Nephron (organoid): Measurements from ENCODE around the gene PABPN1.
"Not testable (repeated sequence)": the region's sequence is repeated elsewhere in the genome, so short reads cannot be mapped to it uniquely, and the experiment has no call there.

ENCODE experiments used
- H3K27ac Mint-ChIP-seq, 3 experiments: 2 replicates each; pipeline ENCODE4 v1.8.0; 2020; ENCODE audit warnings: mixed read lengths in 3 of 3, mild to moderate bottlenecking in 2 of 3, moderate library complexity in 1 of 3
- H3K27me3 Mint-ChIP-seq: 2 replicates; pipeline ENCODE4 v1.8.0; 2021; ENCODE audit warnings: low read depth, mild to moderate bottlenecking, moderate library complexity, mixed read lengths
- H3K36me3 Mint-ChIP-seq: 2 replicates; pipeline ENCODE4 v1.8.0; 2020; ENCODE audit warnings: low read depth, mixed read lengths
- H3K4me1 Mint-ChIP-seq: 2 replicates; pipeline ENCODE4 v1.8.0; 2020; ENCODE audit warnings: mixed read lengths
- H3K4me3 Mint-ChIP-seq, 3 experiments: 2 replicates each; pipeline ENCODE4 v1.8.0; 2020; ENCODE audit warnings: mild to moderate bottlenecking in 3 of 3, mixed read lengths in 3 of 3, moderate library complexity in 2 of 3
- H3K9me3 Mint-ChIP-seq: 2 replicates; pipeline ENCODE4 v1.8.0; 2020; ENCODE audit warnings: mixed read lengths
- TF ChIP-seq, protein P1 (sequence below), 3 experiments: fragments of 200-600 bp; sonication (generic); IDR thresholded peaks; one replicate each; pipeline ENCODE4 v1.5.0; 2021; ENCODE audit warnings: antibody characterized with exemption in 3 of 3; ENCODE audit not compliant: unreplicated experiment in 3 of 3

The PABPN1 gene, protein sequence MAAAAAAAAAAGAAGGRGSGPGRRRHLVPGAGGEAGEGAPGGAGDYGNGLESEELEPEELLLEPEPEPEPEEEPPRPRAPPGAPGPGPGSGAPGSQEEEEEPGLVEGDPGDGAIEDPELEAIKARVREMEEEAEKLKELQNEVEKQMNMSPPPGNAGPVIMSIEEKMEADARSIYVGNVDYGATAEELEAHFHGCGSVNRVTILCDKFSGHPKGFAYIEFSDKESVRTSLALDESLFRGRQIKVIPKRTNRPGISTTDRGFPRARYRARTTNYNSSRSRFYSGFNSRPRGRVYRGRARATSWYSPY

DNA sequence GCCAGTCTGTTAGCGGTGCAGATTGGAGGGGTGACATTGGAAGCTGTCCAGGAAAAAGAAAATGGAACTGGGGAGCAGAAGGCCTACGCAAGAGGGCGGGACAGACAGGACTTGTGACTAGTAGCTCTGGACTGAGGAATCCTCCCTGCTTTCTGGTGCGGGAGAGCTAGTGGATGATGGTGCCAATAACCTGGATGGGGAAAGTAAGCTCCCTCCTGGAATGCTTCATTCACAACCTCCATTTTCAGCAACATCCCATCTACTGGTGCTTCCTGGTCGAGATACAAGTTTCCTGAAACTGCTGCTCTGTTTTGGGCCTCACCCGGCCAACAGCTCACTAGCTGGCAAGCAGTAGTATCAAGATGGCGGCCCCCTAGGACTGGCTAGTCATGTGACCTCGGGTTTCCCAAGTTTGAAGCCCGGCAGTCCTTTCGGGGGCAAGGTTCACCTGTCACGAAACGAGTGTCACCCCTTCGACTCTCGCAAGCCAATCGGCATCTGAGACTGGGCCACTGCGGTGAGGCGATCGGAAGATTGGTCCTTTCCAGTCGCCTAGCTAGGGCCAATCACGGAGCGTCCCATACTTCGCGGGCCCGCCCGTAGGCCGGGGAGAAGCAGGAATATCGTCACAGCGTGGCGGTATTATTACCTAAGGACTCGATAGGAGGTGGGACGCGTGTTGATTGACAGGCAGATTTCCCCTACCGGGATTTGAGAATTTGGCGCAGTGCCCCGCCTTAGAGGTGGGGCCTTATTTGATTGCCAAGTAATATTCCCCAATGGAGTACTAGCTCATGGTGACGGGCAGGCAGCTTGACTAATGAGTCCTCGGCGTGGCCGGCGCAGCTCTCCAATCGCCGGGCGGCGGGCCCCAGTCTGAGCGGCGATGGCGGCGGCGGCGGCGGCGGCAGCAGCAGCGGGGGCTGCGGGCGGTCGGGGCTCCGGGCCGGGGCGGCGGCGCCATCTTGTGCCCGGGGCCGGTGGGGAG, at the start of gene PABPN1:
Gene PABPN1, plus strand, starts transcription at position 874 of the 988 bp plus-strand sequence. Its CDS starts 13 bp downstream, at position 887.
- H3K27me3 Mint-ChIP-seq = no peaks in the 10 kb centered on the region
- peaks cover 32% of the 10 kb centered on the region for H3K4me1 Mint-ChIP-seq
- TF ChIP-seq, protein P1, sequence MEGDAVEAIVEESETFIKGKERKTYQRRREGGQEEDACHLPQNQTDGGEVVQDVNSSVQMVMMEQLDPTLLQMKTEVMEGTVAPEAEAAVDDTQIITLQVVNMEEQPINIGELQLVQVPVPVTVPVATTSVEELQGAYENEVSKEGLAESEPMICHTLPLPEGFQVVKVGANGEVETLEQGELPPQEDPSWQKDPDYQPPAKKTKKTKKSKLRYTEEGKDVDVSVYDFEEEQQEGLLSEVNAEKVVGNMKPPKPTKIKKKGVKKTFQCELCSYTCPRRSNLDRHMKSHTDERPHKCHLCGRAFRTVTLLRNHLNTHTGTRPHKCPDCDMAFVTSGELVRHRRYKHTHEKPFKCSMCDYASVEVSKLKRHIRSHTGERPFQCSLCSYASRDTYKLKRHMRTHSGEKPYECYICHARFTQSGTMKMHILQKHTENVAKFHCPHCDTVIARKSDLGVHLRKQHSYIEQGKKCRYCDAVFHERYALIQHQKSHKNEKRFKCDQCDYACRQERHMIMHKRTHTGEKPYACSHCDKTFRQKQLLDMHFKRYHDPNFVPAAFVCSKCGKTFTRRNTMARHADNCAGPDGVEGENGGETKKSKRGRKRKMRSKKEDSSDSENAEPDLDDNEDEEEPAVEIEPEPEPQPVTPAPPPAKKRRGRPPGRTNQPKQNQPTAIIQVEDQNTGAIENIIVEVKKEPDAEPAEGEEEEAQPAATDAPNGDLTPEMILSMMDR (IDR thresholded peaks at IDR 0.05; ENCODE audit: unreplicated experiment in 3 of 3) = no peak
- peak within 1 kb of the TSS; percentile 97 to 100 (median 97) for H3K27ac Mint-ChIP-seq
- peak within 1 kb of the TSS; percentile 96 to 99 (median 96) for H3K4me3 Mint-ChIP-seq
- H3K9me3 Mint-ChIP-seq = no peaks in the 10 kb centered on the region
- H3K36me3 Mint-ChIP-seq = peaks cover 48% of the 10 kb centered on the region

DNA sequence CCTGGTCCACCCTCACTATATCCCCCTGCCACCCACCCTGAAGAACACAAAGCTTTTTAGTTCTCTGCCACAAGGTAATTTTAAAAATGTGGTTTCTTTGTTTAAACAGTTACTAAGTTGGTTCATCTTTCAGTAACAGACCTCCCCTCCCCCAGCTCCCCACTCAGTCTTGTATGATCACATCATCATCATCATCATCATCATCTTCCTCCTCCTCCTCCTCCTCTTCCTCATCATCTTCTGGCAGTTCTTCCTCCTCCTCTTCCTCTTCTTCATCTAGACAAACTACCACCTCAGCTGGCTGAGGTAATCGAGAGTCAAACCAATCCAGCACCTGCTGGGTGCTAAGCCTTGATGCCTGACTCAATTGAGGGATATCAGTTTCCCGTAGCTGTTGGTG, 45.8 kb upstream of the PABPN1 start:
- Mint-ChIP-seq H3K27ac (no peak overlapping the region), H3K36me3 (peaks cover 30% of the 10 kb centered on the region), H3K9me3 (no peaks in the 10 kb centered on the region), H3K4me3 (no peak overlapping the region), H3K27me3 (no peaks in the 10 kb centered on the region), H3K4me1 (no peaks in the 10 kb centered on the region)
- TF ChIP-seq, protein P1 (IDR thresholded peaks at IDR 0.05; ENCODE audit: unreplicated experiment in 3 of 3) = no peak

DNA sequence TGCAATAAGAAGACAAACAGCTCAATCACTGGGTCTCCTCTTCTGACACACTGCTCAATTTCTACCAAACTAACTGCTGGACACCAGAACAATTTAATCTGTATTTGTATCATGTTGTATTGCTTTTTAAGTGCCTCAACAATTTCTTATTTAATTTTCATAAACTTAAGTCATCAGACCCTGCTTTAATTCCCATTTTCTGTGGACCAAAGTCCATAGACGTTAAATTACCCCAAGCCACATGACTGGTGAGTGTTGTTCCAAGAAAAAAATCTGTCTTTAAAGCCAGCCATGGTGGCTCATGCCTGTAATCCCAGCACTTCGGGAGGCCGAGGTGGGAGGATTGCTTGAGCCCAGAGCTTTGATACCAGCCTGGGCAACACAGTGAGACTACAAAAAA, 44.1 kb upstream of the PABPN1 start:
- TF ChIP-seq, protein P1 (IDR thresholded peaks at IDR 0.05; ENCODE audit: unreplicated experiment in 3 of 3) = no peak
- H3K9me3 Mint-ChIP-seq = no peaks in the 10 kb centered on the region
- H3K27ac Mint-ChIP-seq = no peak overlapping the region
- H3K4me3 Mint-ChIP-seq = no peak overlapping the region
- no peaks in the 10 kb centered on the region for H3K4me1 Mint-ChIP-seq
- H3K36me3 Mint-ChIP-seq = peaks cover 30% of the 10 kb centered on the region
- H3K27me3 Mint-ChIP-seq = no peaks in the 10 kb centered on the region

DNA sequence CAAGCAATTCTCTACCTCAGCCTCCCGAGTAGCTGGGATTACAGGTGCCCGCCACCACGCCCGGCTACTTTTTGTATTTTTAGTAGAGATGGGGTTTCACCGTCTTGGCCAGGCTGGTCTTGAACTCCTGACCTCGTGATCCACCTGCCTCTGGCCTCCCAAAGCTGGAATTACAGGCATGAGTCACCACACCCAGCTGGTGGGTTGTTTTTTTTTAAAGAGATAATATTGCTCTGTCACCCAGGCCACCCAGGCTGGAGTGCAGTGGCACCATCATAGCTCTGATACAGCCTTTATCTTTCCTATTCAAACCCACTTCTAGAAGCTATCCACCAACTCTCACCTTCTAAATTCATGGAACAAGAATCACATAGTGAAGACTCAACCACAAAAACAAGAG, 43.3 kb upstream of the PABPN1 start:
- not testable (repeated sequence) for H3K27me3 Mint-ChIP-seq, H3K27ac Mint-ChIP-seq, H3K9me3 Mint-ChIP-seq, H3K4me3 Mint-ChIP-seq, H3K4me1 Mint-ChIP-seq
- peaks cover 30% of the 10 kb centered on the region for H3K36me3 Mint-ChIP-seq

DNA sequence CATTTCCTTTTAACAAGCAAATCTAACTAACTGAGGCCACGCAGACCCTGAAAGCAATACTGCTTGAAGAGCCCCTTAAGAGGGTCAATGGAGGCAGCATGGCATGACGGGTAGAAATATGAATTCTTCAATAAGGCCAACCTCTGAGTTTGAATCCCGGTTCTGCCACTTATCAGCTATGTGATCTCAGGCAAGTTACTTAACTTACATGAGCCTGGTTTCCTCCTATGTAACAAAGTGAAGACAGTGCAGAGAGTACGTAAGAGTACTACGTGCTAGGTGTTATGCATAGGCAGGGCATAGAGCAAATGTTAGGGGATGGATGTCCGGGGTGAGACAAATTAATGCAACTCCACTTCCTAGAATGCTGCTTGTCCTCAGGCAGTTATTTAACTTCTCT, 40.0 kb upstream of the PABPN1 start:
- no peaks in the 10 kb centered on the region for H3K9me3 Mint-ChIP-seq
- H3K36me3 Mint-ChIP-seq = peaks cover 9% of the 10 kb centered on the region
- peak overlapping the region in 1 of 3 experiments; percentile 22 for H3K27ac Mint-ChIP-seq
- TF ChIP-seq, protein P1 (IDR thresholded peaks at IDR 0.05; ENCODE audit: unreplicated experiment in 3 of 3) = no peak
- no peaks in the 10 kb centered on the region for H3K27me3 Mint-ChIP-seq
- peaks cover 25% of the 10 kb centered on the region for H3K4me1 Mint-ChIP-seq
- H3K4me3 Mint-ChIP-seq = no peak overlapping the region
